IMR-90 (cell line): ENCODE results near the gene RGS16. TPM values are rescaled to one million over a fixed set of nuclear protein-coding genes. Genes with fewer than 3 reads are reported as not detected.

Source experiments
- ATAC-seq: fragments of 200-7000 bp; cut with Tn5 transposase; 2 replicates; pipeline ENCODE4 v1.9.1; 2020; ENCODE audit warnings: low read depth, mild to moderate bottlenecking, moderate library complexity
- BruUV-seq: library from RNA; stranded (reverse); fragments of 400-500 nt; replicated peaks from 2 replicates; lab custom pipeline; 2021; lab: Mats Ljungman, UMichigan
- CTCF ChIA-PET: fragments of 300-600 bp; formaldehyde crosslinking; extraction: SDS; loops from one replicate; lab custom pipeline; 2021; ENCODE audit warnings: antibody characterized with exemption; lab: Yijun Ruan, JAX
- POLR2A ChIA-PET: fragments of 300-600 bp; sonication (Branson Sonifier 250); formaldehyde crosslinking; loops from one replicate; lab custom pipeline; 2022; ENCODE audit warnings: antibody characterized with exemption; ENCODE audit not compliant: unreplicated experiment; lab: Charles Lee
- DNase-seq: peaks from one replicate; pipeline ENCODE4 v3.0.0; 2013
- H2AFZ ChIP-seq: replicated peaks from 2 replicates; pipeline ENCODE3; 2013; ENCODE audit warnings: low read length, mild to moderate bottlenecking; ENCODE audit not compliant: poor library complexity
- H2AK5ac ChIP-seq: 2 replicates; pipeline ENCODE4 v1.6.1; 2013; ENCODE audit warnings: low read depth, low read length, inconsistent platforms
- H2AK9ac ChIP-seq: replicated peaks from 2 replicates; pipeline ENCODE3; 2013; ENCODE audit warnings: mild to moderate bottlenecking, low read depth, low read length, moderate library complexity; ENCODE audit not compliant: poor library complexity
- H2BK120ac ChIP-seq: 2 replicates; pipeline ENCODE4 v1.6.1; 2013; ENCODE audit warnings: low read depth, low read length, inconsistent platforms
- H2BK15ac ChIP-seq: 3 replicates; pipeline ENCODE4 v1.6.1; 2013; ENCODE audit warnings: low read depth, low read length, inconsistent platforms
- H2BK20ac ChIP-seq: 2 replicates; pipeline ENCODE4 v1.6.1; 2013; ENCODE audit warnings: low read depth, mild to moderate bottlenecking, inconsistent platforms, low read length, moderate library complexity
- H2BK5ac ChIP-seq: 2 replicates; pipeline ENCODE4 v1.6.1; 2013; ENCODE audit warnings: mild to moderate bottlenecking, low read depth, low read length, inconsistent platforms; ENCODE audit not compliant: poor library complexity, severe bottlenecking
- H3K14ac ChIP-seq: replicated peaks from 2 replicates; pipeline ENCODE4 v1.6.1; 2013; ENCODE audit warnings: low read depth, low read length, inconsistent platforms
- H3K18ac ChIP-seq: 2 replicates; pipeline ENCODE4 v1.6.1; 2013; ENCODE audit warnings: low read depth, low read length, control low read depth
- H3K23ac ChIP-seq: 2 replicates; pipeline ENCODE4 v1.6.1; 2013; ENCODE audit warnings: low read depth, low read length, inconsistent platforms
- H3K27ac ChIP-seq: 2 replicates; pipeline ENCODE4 v1.5.1; 2013; ENCODE audit warnings: mild to moderate bottlenecking, control low read depth, low read length; ENCODE audit not compliant: insufficient read depth
- H3K27me3 ChIP-seq: 2 replicates; pipeline ENCODE4 v1.6.1; 2013; ENCODE audit warnings: low read length; ENCODE audit not compliant: control insufficient read depth, insufficient read depth
- H3K36me3 ChIP-seq: 2 replicates; pipeline ENCODE4 v1.6.1; 2013; ENCODE audit warnings: low read length, mixed read lengths; ENCODE audit not compliant: control insufficient read depth, insufficient read depth
- H3K4ac ChIP-seq: 2 replicates; pipeline ENCODE4 v1.6.1; 2013; ENCODE audit warnings: low read depth, low read length, inconsistent platforms
- H3K4me1 ChIP-seq: 2 replicates; pipeline ENCODE4 v1.6.1; 2013; ENCODE audit warnings: low read length, mixed read lengths; ENCODE audit not compliant: control insufficient read depth, insufficient read depth
- H3K4me2 ChIP-seq: 2 replicates; pipeline ENCODE4 v1.6.1; 2013; ENCODE audit warnings: low read depth, mild to moderate bottlenecking, control low read depth, low read length, moderate library complexity
- H3K4me3 ChIP-seq: 2 replicates; pipeline ENCODE4 v1.5.1; 2013; ENCODE audit warnings: low read depth, mild to moderate bottlenecking, control low read depth, low read length, moderate library complexity; ENCODE audit not compliant: insufficient read depth
- H3K56ac ChIP-seq: 2 replicates; pipeline ENCODE4 v1.6.1; 2013; ENCODE audit warnings: low read length, inconsistent platforms; ENCODE audit not compliant: insufficient read depth; ENCODE audit errors: extremely low read depth
- H3K79me1 ChIP-seq, 2 experiments: 2 replicates each; pipeline ENCODE4 v1.6.1; 2013; ENCODE audit warnings: low read length in 2 of 2, inconsistent platforms in 1 of 2, low read depth in 1 of 2
- H3K9ac ChIP-seq: 2 replicates; pipeline ENCODE4 v1.6.1; 2013; ENCODE audit warnings: low read depth, low read length, control low read depth
- H3K9me1 ChIP-seq: 2 replicates; pipeline ENCODE4 v1.6.1; 2013; ENCODE audit warnings: low read length, inconsistent platforms; ENCODE audit not compliant: insufficient read depth
- H3K9me3 ChIP-seq: 2 replicates; pipeline ENCODE4 v1.6.1; 2013; ENCODE audit warnings: low read length; ENCODE audit not compliant: control insufficient read depth, insufficient read depth
- H4K20me1 ChIP-seq: 2 replicates; pipeline ENCODE4 v1.6.1; 2013; ENCODE audit warnings: low read length, inconsistent platforms; ENCODE audit not compliant: insufficient read depth
- H4K5ac ChIP-seq: 2 replicates; pipeline ENCODE4 v1.6.1; 2013; ENCODE audit warnings: mild to moderate bottlenecking, low read depth, low read length, control low read depth
- H4K8ac ChIP-seq, 2 experiments: 2 replicates each; pipeline ENCODE4 v1.6.1; 2013; ENCODE audit warnings: low read depth in 2 of 2, low read length in 2 of 2, control low read depth in 1 of 2, inconsistent platforms in 1 of 2
- H4K91ac ChIP-seq: 2 replicates; pipeline ENCODE4 v1.6.1; 2013; ENCODE audit warnings: low read depth, low read length, inconsistent platforms; ENCODE audit not compliant: insufficient read depth
- BHLHE40 ChIP-seq: fragments of 150-350 bp; IDR thresholded peaks from 2 replicates; pipeline ENCODE4 v1.6.1; 2016; ENCODE audit warnings: mild to moderate bottlenecking, low read depth, low read length
- CEBPB ChIP-seq: IDR thresholded peaks from 2 replicates; pipeline ENCODE4 v1.6.1; 2012; ENCODE audit warnings: low read depth, low read length, improper control_type of control experiment
- CHD1 ChIP-seq: IDR thresholded peaks from 2 replicates; pipeline ENCODE4 v1.6.1; 2012; ENCODE audit warnings: low read depth, low read length, improper control_type of control experiment
- ELK1 ChIP-seq: fragments of 150-350 bp; IDR thresholded peaks from 2 replicates; pipeline ENCODE4 v1.6.1; 2016; ENCODE audit warnings: low read depth, mild to moderate bottlenecking, low read length, moderate library complexity, borderline replicate concordance
- FOS ChIP-seq: fragments of 150-350 bp; IDR thresholded peaks from 2 replicates; pipeline ENCODE4 v1.6.1; 2016; ENCODE audit warnings: low read depth, low read length
- MAFK ChIP-seq: IDR thresholded peaks from 2 replicates; pipeline ENCODE4 v1.6.1; 2012; ENCODE audit warnings: low read depth, low read length, improper control_type of control experiment
- MAZ ChIP-seq: IDR thresholded peaks from 2 replicates; pipeline ENCODE4 v1.6.1; 2012; ENCODE audit warnings: low read depth, mild to moderate bottlenecking, low read length, improper control_type of control experiment, moderate library complexity, borderline replicate concordance
- MXI1 ChIP-seq: IDR thresholded peaks from 2 replicates; pipeline ENCODE4 v1.6.1; 2012; ENCODE audit warnings: low read depth, mild to moderate bottlenecking, low read length, moderate library complexity, borderline replicate concordance
- NFE2L2 ChIP-seq: fragments of 150-350 bp; IDR thresholded peaks from 2 replicates; pipeline ENCODE4 v1.6.1; 2016; ENCODE audit warnings: low read depth, mild to moderate bottlenecking, low read length
- RAD21 ChIP-seq: IDR thresholded peaks from 2 replicates; pipeline ENCODE4 v1.6.1; 2012; ENCODE audit warnings: low read length, improper control_type of control experiment
- RFX5 ChIP-seq: IDR thresholded peaks from 2 replicates; pipeline ENCODE4 v1.8.0; 2012; ENCODE audit warnings: low read depth, mild to moderate bottlenecking, low read length, moderate library complexity
- SMC3 ChIP-seq: fragments of 150-350 bp; IDR thresholded peaks from 2 replicates; pipeline ENCODE4 v1.6.1; 2016; ENCODE audit warnings: low read depth, mild to moderate bottlenecking, antibody characterized with exemption, low read length, moderate library complexity
- USF2 ChIP-seq: fragments of 150-350 bp; IDR thresholded peaks from 2 replicates; pipeline ENCODE4 v1.6.1; 2017; ENCODE audit warnings: mild to moderate bottlenecking, antibody characterized with exemption, low read length, low read depth
- WGBS, 2 experiments: methylation state at CpG; one replicate each; pipeline versions ENCODE4 v1.1.5 to v1.1.7; 2013; ENCODE audit warnings: missing lambda C conversion rate in 2 of 2; ENCODE audit not compliant: insufficient read length in 1 of 2; ENCODE audit errors: extremely low coverage in 2 of 2; 5-methylcytosine and 5-hydroxymethylcytosine counted together
- dilution Hi-C: fragments of 300-500 bp; cut with HindIII; formaldehyde crosslinking; loops from one replicate; pipeline ENCODE4 v1.14.3; 2018; ENCODE audit warnings: low sequenced_read_pairs; ENCODE audit not compliant: unreplicated experiment
- in situ Hi-C: fragments of 300-500 bp; cut with MboI; formaldehyde crosslinking; loops from 3 replicates; pipeline ENCODE4 v1.14.3; 2019; ENCODE audit warnings: low sequenced_read_pairs, inconsistent platforms, mixed read lengths
- intact Hi-C: fragments of 100-400 bp; cut with micrococcal nuclease; formaldehyde crosslinking; loops from 2 replicates; pipeline ENCODE4 v1.10.0; 2022
- polyA plus RNA-seq, 3 experiments: library from polyadenylated mRNA; depleted of rRNA; stranded (reverse); fragments of >200 nt; gene quantifications; 2 replicates each; pipeline ENCODE4 v1.2.3, GENCODE V29; 2012; ENCODE audit warnings: low replicate concordance in 1 of 3
- total RNA-seq: library from RNA; depleted of rRNA; stranded (reverse); fragments of >200 nt; gene quantifications from 2 replicates; pipeline ENCODE4 v1.2.3, GENCODE V29; 2012

The RGS16 gene
- total and polyA plus RNA-seq, 2 of the 4 experiments (the other 2 are of a cell fraction): 0.15 to 0.18 TPM

- Histone ChIP-seq H4K91ac (no peak overlapping the region), H3K27ac (no peak overlapping the region), H3K14ac (no peak overlapping the region), H3K23ac (no peak overlapping the region), H2BK15ac (no peak overlapping the region), H2BK20ac (no peak overlapping the region), H2BK5ac (no peak overlapping the region), H2BK120ac (no peak overlapping the region), H2AFZ (no peak overlapping the region), H3K4me2 (no peak overlapping the region), H3K27me3 (peaks cover 15% of the 10 kb centered on the region), H3K79me1 (no peaks in the 10 kb centered on the region), H3K9ac (no peak overlapping the region), H3K36me3 (no peaks in the 10 kb centered on the region), H4K20me1 (no peaks in the 10 kb centered on the region), H2AK9ac (no peak overlapping the region), H3K18ac (no peak overlapping the region), H3K4ac (no peak overlapping the region), H4K8ac (no peak overlapping the region), H4K5ac (no peak overlapping the region), H3K4me1 (no peaks in the 10 kb centered on the region; the same call in 1 of the 2 replicates), H2AK5ac (no peak overlapping the region), H3K9me1 (no peaks in the 10 kb centered on the region), H3K56ac (no peak overlapping the region), H3K9me3 (no peaks in the 10 kb centered on the region), H3K4me3 (no peak overlapping the region)
- ChIA-PET POLR2A (no interaction called here), CTCF (interaction anchor here (1.5 to 9.2 kb wide), 2 partner anchors 185 to 190 kb away, joined by 4 to 129 read pairs; no protein-coding TSS in a partner anchor)
- 60% methylated on average over 1 of the region's 5 CpGs; no CpG with 5 or more reads in 1 of the 2 experiments for WGBS, 2 experiments
- in situ Hi-C loops (loop anchor here (5.0 kb wide), 1 partner anchor 184 kb away; no protein-coding TSS in a partner anchor), intact Hi-C loops (loop anchor here (10.0 kb wide), 1 partner anchor 513 kb away; no protein-coding TSS in a partner anchor), dilution Hi-C loops (no loop called here)
- no peak for TF ChIP-seq USF2
- no peak for TF ChIP-seq FOS
- no peak for TF ChIP-seq BHLHE40
- no peak for TF ChIP-seq MAFK
- no peak for TF ChIP-seq MXI1
- TF ChIP-seq ELK1: no peak
- TF ChIP-seq CEBPB: no peak
- TF ChIP-seq RAD21: no peak
- no peak for TF ChIP-seq CHD1
- no peak for TF ChIP-seq NFE2L2
- no peak for TF ChIP-seq RFX5
- TF ChIP-seq MAZ: no peak
- no peak for TF ChIP-seq SMC3
- DNase-seq: no peak
- BruUV-seq: no TSS peak
- no peak for ATAC-seq
Observed at GRCh38 chr1:182598296-182598695, 5.9 kb downstream of the RGS16 start.
